Astrocyte (in vitro differentiated cells and primary cell): ENCODE measurements around the gene FRMPD3. TPM values are rescaled to one million over a fixed set of nuclear protein-coding genes. Genes with fewer than 3 reads are reported as not detected.
"Not testable (repeated sequence)": the region's sequence is repeated elsewhere in the genome, so short reads cannot be mapped to it uniquely, and the experiment has no call there.

Experiments
- DNase-seq: peaks from one replicate; pipeline ENCODE4 v3.0.0-alpha.2; 2010; ENCODE audit warnings: low read depth
- FAIRE-seq: peaks from 2 replicates; lab custom pipeline; 2011; peaks lifted over from hg19 to GRCh38; lab: Jason Lieb, UNC
- H2AFZ ChIP-seq: 2 replicates; pipeline ENCODE4 v1.6.0; 2012; ENCODE audit warnings: low read depth, low read length, inconsistent platforms
- H3K27ac ChIP-seq: 2 replicates; pipeline ENCODE4 v1.5.1; 2011; ENCODE audit warnings: low read depth, low read length, inconsistent platforms
- H3K27me3 ChIP-seq: 2 replicates; pipeline ENCODE4 v1.6.0; 2011; ENCODE audit warnings: low read length, inconsistent platforms; ENCODE audit not compliant: insufficient read depth
- H3K36me3 ChIP-seq: 2 replicates; pipeline ENCODE4 v1.5.1; 2011; ENCODE audit warnings: low read length, inconsistent platforms; ENCODE audit not compliant: insufficient read depth
- H3K4me1 ChIP-seq: 2 replicates; pipeline ENCODE4 v1.5.1; 2011; ENCODE audit warnings: low read length, inconsistent platforms; ENCODE audit not compliant: insufficient read depth
- H3K4me2 ChIP-seq: 2 replicates; pipeline ENCODE4 v1.6.0; 2012; ENCODE audit warnings: low read length, inconsistent platforms
- H3K4me3 ChIP-seq: 2 replicates; pipeline ENCODE4 v1.5.1; 2011; ENCODE audit warnings: low read depth, mild to moderate bottlenecking, low read length, inconsistent platforms; ENCODE audit not compliant: insufficient read depth
- H3K79me2 ChIP-seq: 2 replicates; pipeline ENCODE4 v1.6.0; 2012; ENCODE audit warnings: mild to moderate bottlenecking, low read length, inconsistent platforms; ENCODE audit not compliant: insufficient read depth
- H3K9ac ChIP-seq: 2 replicates; pipeline ENCODE4 v1.6.0; 2012; ENCODE audit warnings: mild to moderate bottlenecking, low read length, inconsistent platforms
- H3K9me3 ChIP-seq: 2 replicates; pipeline ENCODE4 v1.5.1; 2012; ENCODE audit warnings: low read depth, mild to moderate bottlenecking, low read length, inconsistent platforms; ENCODE audit not compliant: insufficient read depth
- H4K20me1 ChIP-seq: 2 replicates; pipeline ENCODE4 v1.6.0; 2012; ENCODE audit warnings: low read length, inconsistent platforms; ENCODE audit not compliant: insufficient read depth
- H3K27ac Mint-ChIP-seq: one replicate; pipeline ENCODE4 v1.8.0; 2021; ENCODE audit warnings: mild to moderate bottlenecking, mixed read lengths; ENCODE audit not compliant: unreplicated experiment
- H3K27me3 Mint-ChIP-seq: one replicate; pipeline ENCODE4 v1.8.0; 2021; ENCODE audit warnings: low read depth, mixed read lengths; ENCODE audit not compliant: unreplicated experiment
- H3K36me3 Mint-ChIP-seq: one replicate; pipeline ENCODE4 v1.8.0; 2021; ENCODE audit warnings: low read depth, mixed read lengths; ENCODE audit not compliant: unreplicated experiment
- H3K4me1 Mint-ChIP-seq: one replicate; pipeline ENCODE4 v1.8.0; 2021; ENCODE audit warnings: low read depth, mixed read lengths; ENCODE audit not compliant: unreplicated experiment
- H3K4me3 Mint-ChIP-seq: one replicate; pipeline ENCODE4 v1.8.0; 2021; ENCODE audit warnings: mild to moderate bottlenecking, moderate library complexity, mixed read lengths; ENCODE audit not compliant: unreplicated experiment
- H3K9me3 Mint-ChIP-seq: one replicate; pipeline ENCODE4 v1.8.0; 2021; ENCODE audit warnings: mild to moderate bottlenecking, mixed read lengths; ENCODE audit not compliant: unreplicated experiment
- CTCF ChIP-seq: IDR thresholded peaks from 2 replicates; pipeline ENCODE4 v1.5.1; 2011; ENCODE audit warnings: low read depth, mild to moderate bottlenecking, inconsistent platforms, low read length, moderate library complexity; ENCODE audit not compliant: insufficient read depth
- EZH2 ChIP-seq: IDR thresholded peaks from 2 replicates; pipeline ENCODE4 v1.6.1; 2012; ENCODE audit warnings: mild to moderate bottlenecking, low read length, inconsistent platforms; ENCODE audit not compliant: insufficient read depth
- total RNA-seq: library from RNA; stranded (reverse); gene quantifications from 2 replicates; pipeline ENCODE4 v1.2.1, GENCODE V29; 2021

FRMPD3 gene
- total RNA-seq, 1 donor from 2014 or later = 2.3 TPM

GRCh38 chrX:107470971-107471370 is 21.5 kb downstream of the FRMPD3 start:
- no peak for DNase-seq

GRCh38 chrX:107471420-107471819 is 22.0 kb downstream of the FRMPD3 start:
- FAIRE-seq, H4K20me1 ChIP-seq: not testable (repeated sequence)

More at GRCh38 chrX:107470971-107471370, 21.5 kb downstream of the FRMPD3 start:
- peaks cover 4% of the 10 kb centered on the region for H3K27me3 Mint-ChIP-seq
- Histone ChIP-seq H3K27me3 (no peaks in the 10 kb centered on the region), H3K4me1 (no peaks in the 10 kb centered on the region), H3K36me3 (no peaks in the 10 kb centered on the region), H3K79me2 (no peaks in the 10 kb centered on the region), H2AFZ (no peak overlapping the region), H3K27ac (no peak overlapping the region), H3K4me3 (no peak overlapping the region), H3K9me3 (no peaks in the 10 kb centered on the region), H4K20me1 (no peaks in the 10 kb centered on the region), H3K4me2 (no peak overlapping the region), H3K9ac (no peak overlapping the region)
- no peaks in the 10 kb centered on the region for H3K4me1 Mint-ChIP-seq
- TF ChIP-seq EZH2 = no peak
- TF ChIP-seq CTCF = no peak
- no peaks in the 10 kb centered on the region for H3K9me3 Mint-ChIP-seq
- no peaks in the 10 kb centered on the region for H3K36me3 Mint-ChIP-seq
- no peak overlapping the region for H3K4me3 Mint-ChIP-seq
- FAIRE-seq = no peak
- no peak overlapping the region for H3K27ac Mint-ChIP-seq

DNA sequence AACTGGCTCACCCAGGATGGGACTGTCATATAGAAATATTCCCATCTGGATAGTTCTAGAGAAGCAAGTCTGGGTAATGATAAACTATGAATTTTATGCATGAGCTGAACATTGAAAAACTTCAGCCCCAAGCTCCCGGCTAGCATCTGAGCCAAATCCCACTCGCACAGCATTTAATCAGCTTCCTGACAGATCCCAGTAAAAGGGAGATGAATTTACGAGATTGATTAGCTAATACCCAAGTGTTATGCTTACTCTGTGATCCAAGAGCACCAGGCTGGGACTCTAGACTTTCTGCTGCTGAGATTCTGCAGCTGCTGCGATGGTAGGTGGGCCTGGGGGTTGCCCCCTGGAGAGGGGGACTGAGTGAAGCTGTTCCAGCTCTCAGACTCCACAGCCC is 28.0 kb downstream of the FRMPD3 start:
- no peaks in the 10 kb centered on the region for H3K9me3 Mint-ChIP-seq

More at GRCh38 chrX:107471420-107471819, 22.0 kb downstream of the FRMPD3 start:
- not testable (repeated sequence) for H3K9ac ChIP-seq, H3K27me3 Mint-ChIP-seq, H3K79me2 ChIP-seq, H3K27ac Mint-ChIP-seq, H3K9me3 Mint-ChIP-seq, H3K27ac ChIP-seq, H3K4me2 ChIP-seq, H2AFZ ChIP-seq, H3K4me3 Mint-ChIP-seq, H3K9me3 ChIP-seq, H3K4me1 Mint-ChIP-seq, H3K4me1 ChIP-seq, DNase-seq, H3K36me3 Mint-ChIP-seq, H3K36me3 ChIP-seq, H3K4me3 ChIP-seq, H3K27me3 ChIP-seq

More for the DNA sequence above, 28.0 kb downstream of the FRMPD3 start:
- TF ChIP-seq EZH2 = no peak
- no peak for TF ChIP-seq CTCF
- FAIRE-seq = no peak
- no peaks in the 10 kb centered on the region for H3K79me2 ChIP-seq
- H2AFZ ChIP-seq = no peak overlapping the region
- H3K36me3 Mint-ChIP-seq = no peaks in the 10 kb centered on the region
- no peaks in the 10 kb centered on the region for H3K36me3 ChIP-seq
- DNase-seq = no peak
- no peak overlapping the region for H3K4me3 ChIP-seq
- no peaks in the 10 kb centered on the region for H3K9me3 ChIP-seq
- no peak overlapping the region for H3K27ac ChIP-seq
- H3K4me1 Mint-ChIP-seq = peaks cover 5% of the 10 kb centered on the region
- H3K27ac Mint-ChIP-seq = no peak overlapping the region
- H3K4me2 ChIP-seq = no peak overlapping the region
- no peaks in the 10 kb centered on the region for H4K20me1 ChIP-seq
- no peak overlapping the region for H3K4me3 Mint-ChIP-seq
- no peaks in the 10 kb centered on the region for H3K27me3 ChIP-seq
- H3K9ac ChIP-seq = no peak overlapping the region
- H3K4me1 ChIP-seq = no peaks in the 10 kb centered on the region
- H3K27me3 Mint-ChIP-seq = peaks cover 4% of the 10 kb centered on the region
